ENCODE measurements around the gene SCYL1.

SCYL1 gene

DNA sequence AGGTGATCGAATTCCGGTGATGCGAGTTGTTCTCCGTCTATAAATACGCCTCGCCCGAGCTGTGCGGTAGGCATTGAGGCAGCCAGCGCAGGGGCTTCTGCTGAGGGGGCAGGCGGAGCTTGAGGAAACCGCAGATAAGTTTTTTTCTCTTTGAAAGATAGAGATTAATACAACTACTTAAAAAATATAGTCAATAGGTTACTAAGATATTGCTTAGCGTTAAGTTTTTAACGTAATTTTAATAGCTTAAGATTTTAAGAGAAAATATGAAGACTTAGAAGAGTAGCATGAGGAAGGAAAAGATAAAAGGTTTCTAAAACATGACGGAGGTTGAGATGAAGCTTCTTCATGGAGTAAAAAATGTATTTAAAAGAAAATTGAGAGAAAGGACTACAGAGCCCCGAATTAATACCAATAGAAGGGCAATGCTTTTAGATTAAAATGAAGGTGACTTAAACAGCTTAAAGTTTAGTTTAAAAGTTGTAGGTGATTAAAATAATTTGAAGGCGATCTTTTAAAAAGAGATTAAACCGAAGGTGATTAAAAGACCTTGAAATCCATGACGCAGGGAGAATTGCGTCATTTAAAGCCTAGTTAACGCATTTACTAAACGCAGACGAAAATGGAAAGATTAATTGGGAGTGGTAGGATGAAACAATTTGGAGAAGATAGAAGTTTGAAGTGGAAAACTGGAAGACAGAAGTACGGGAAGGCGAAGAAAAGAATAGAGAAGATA lies 25.7 kb upstream of the SCYL1 start, which contains the start of gene MALAT1:
Gene MALAT1, plus strand, starts transcription at position 69 of the 736 bp plus-strand sequence.
- H3K9me2 ChIP-seq (ENCODE audit: low read depth, low read length): no peaks in the 10 kb centered on the region
- H3K4me2 ChIP-seq (ENCODE audit: low read length): peak within 1 kb of the TSS; percentile 95
- H3K9ac ChIP-seq (ENCODE audit: low read length): peak within 1 kb of the TSS; percentile 99
- no peaks in the 10 kb centered on the region for H4K20me1 ChIP-seq (ENCODE audit: insufficient read depth, low read length)
- no peaks in the 10 kb centered on the region for H3K9me3 ChIP-seq (ENCODE audit: low read length)
- peak within 1 kb of the TSS; percentile 77 for H3K4me3 ChIP-seq (ENCODE audit: low read depth, low read length, poor library complexity, severe bottlenecking)
- H3K79me2 ChIP-seq (ENCODE audit: insufficient read depth, low read length): peaks cover 53% of the 10 kb centered on the region
- peaks cover 53% of the 10 kb centered on the region for H3K4me1 ChIP-seq (ENCODE audit: insufficient read depth, low read length, severe bottlenecking)
- TF ChIP-seq, protein P1, sequence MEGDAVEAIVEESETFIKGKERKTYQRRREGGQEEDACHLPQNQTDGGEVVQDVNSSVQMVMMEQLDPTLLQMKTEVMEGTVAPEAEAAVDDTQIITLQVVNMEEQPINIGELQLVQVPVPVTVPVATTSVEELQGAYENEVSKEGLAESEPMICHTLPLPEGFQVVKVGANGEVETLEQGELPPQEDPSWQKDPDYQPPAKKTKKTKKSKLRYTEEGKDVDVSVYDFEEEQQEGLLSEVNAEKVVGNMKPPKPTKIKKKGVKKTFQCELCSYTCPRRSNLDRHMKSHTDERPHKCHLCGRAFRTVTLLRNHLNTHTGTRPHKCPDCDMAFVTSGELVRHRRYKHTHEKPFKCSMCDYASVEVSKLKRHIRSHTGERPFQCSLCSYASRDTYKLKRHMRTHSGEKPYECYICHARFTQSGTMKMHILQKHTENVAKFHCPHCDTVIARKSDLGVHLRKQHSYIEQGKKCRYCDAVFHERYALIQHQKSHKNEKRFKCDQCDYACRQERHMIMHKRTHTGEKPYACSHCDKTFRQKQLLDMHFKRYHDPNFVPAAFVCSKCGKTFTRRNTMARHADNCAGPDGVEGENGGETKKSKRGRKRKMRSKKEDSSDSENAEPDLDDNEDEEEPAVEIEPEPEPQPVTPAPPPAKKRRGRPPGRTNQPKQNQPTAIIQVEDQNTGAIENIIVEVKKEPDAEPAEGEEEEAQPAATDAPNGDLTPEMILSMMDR (IDR thresholded peaks at IDR 0.05; ENCODE audit: low read length): no peak
- TF ChIP-seq EZH2 (IDR thresholded peaks at IDR 0.05; ENCODE audit: borderline replicate concordance, low read length): no peak
- peaks cover 50% of the 10 kb centered on the region for H3F3A ChIP-seq (ENCODE audit: insufficient read depth, low read length)
- H3K27me3 ChIP-seq (ENCODE audit: insufficient read depth, low read length): no peaks in the 10 kb centered on the region
- no peak within 1 kb of the TSS for H2AFZ ChIP-seq (ENCODE audit: low read length)
- H3K27ac ChIP-seq (ENCODE audit: low read depth, low read length, poor library complexity, severe bottlenecking): peak within 1 kb of the TSS; percentile 99
- peaks cover 52% of the 10 kb centered on the region for H3K36me3 ChIP-seq (ENCODE audit: insufficient read depth, low read length)

DNA sequence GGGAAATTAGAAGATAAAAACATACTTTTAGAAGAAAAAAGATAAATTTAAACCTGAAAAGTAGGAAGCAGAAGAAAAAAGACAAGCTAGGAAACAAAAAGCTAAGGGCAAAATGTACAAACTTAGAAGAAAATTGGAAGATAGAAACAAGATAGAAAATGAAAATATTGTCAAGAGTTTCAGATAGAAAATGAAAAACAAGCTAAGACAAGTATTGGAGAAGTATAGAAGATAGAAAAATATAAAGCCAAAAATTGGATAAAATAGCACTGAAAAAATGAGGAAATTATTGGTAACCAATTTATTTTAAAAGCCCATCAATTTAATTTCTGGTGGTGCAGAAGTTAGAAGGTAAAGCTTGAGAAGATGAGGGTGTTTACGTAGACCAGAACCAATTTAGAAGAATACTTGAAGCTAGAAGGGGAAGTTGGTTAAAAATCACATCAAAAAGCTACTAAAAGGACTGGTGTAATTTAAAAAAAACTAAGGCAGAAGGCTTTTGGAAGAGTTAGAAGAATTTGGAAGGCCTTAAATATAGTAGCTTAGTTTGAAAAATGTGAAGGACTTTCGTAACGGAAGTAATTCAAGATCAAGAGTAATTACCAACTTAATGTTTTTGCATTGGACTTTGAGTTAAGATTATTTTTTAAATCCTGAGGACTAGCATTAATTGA lies 25.0 kb upstream of the SCYL1 start:
- peaks cover 58% of the 10 kb centered on the region for H3F3A ChIP-seq (ENCODE audit: insufficient read depth, low read length)
- no peaks in the 10 kb centered on the region for H3K9me2 ChIP-seq (ENCODE audit: low read depth, low read length)
- peaks cover 53% of the 10 kb centered on the region for H3K4me1 ChIP-seq (ENCODE audit: insufficient read depth, low read length, severe bottlenecking)
- H3K9ac ChIP-seq (ENCODE audit: low read length): peak overlapping the region; percentile 99
- H3K79me2 ChIP-seq (ENCODE audit: insufficient read depth, low read length): peaks cover 60% of the 10 kb centered on the region
- H4K20me1 ChIP-seq (ENCODE audit: insufficient read depth, low read length): no peaks in the 10 kb centered on the region
- H3K27ac ChIP-seq (ENCODE audit: low read depth, low read length, poor library complexity, severe bottlenecking): peak overlapping the region; percentile 99
- H3K4me3 ChIP-seq (ENCODE audit: low read depth, low read length, poor library complexity, severe bottlenecking): peak overlapping the region; percentile 77
- TF ChIP-seq, protein P1 (IDR thresholded peaks at IDR 0.05; ENCODE audit: low read length): no peak
- no peak for TF ChIP-seq EZH2 (IDR thresholded peaks at IDR 0.05; ENCODE audit: borderline replicate concordance, low read length)
- H3K36me3 ChIP-seq (ENCODE audit: insufficient read depth, low read length): peaks cover 59% of the 10 kb centered on the region
- H3K4me2 ChIP-seq (ENCODE audit: low read length): peak overlapping the region; percentile 95
- no peak overlapping the region for H2AFZ ChIP-seq (ENCODE audit: low read length)
- H3K9me3 ChIP-seq (ENCODE audit: low read length): no peaks in the 10 kb centered on the region
- H3K27me3 ChIP-seq (ENCODE audit: insufficient read depth, low read length): no peaks in the 10 kb centered on the region

DNA sequence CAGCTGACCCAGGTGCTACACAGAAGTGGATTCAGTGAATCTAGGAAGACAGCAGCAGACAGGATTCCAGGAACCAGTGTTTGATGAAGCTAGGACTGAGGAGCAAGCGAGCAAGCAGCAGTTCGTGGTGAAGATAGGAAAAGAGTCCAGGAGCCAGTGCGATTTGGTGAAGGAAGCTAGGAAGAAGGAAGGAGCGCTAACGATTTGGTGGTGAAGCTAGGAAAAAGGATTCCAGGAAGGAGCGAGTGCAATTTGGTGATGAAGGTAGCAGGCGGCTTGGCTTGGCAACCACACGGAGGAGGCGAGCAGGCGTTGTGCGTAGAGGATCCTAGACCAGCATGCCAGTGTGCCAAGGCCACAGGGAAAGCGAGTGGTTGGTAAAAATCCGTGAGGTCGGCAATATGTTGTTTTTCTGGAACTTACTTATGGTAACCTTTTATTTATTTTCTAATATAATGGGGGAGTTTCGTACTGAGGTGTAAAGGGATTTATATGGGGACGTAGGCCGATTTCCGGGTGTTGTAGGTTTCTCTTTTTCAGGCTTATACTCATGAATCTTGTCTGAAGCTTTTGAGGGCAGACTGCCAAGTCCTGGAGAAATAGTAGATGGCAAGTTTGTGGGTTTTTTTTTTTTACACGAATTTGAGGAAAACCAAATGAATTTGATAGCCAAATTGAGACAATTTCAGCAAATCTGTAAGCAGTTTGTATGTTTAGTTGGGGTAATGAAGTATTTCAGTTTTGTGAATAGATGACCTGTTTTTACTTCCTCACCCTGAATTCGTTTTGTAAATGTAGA lies 24.3 kb upstream of the SCYL1 start:
- peak overlapping the region; percentile 99 for H3K27ac ChIP-seq (ENCODE audit: low read depth, low read length, poor library complexity, severe bottlenecking)
- no peaks in the 10 kb centered on the region for H3K27me3 ChIP-seq (ENCODE audit: insufficient read depth, low read length)
- peaks cover 66% of the 10 kb centered on the region for H3K36me3 ChIP-seq (ENCODE audit: insufficient read depth, low read length)
- peaks cover 57% of the 10 kb centered on the region for H3K4me1 ChIP-seq (ENCODE audit: insufficient read depth, low read length, severe bottlenecking)
- no peaks in the 10 kb centered on the region for H4K20me1 ChIP-seq (ENCODE audit: insufficient read depth, low read length)
- no peaks in the 10 kb centered on the region for H3K9me3 ChIP-seq (ENCODE audit: low read length)
- no peak overlapping the region for H2AFZ ChIP-seq (ENCODE audit: low read length)
- H3K4me3 ChIP-seq (ENCODE audit: low read depth, low read length, poor library complexity, severe bottlenecking): peak overlapping the region; percentile 77
- H3K4me2 ChIP-seq (ENCODE audit: low read length): peak overlapping the region; percentile 95
- no peak for TF ChIP-seq EZH2 (IDR thresholded peaks at IDR 0.05; ENCODE audit: borderline replicate concordance, low read length)
- TF ChIP-seq, protein P1 (IDR thresholded peaks at IDR 0.05; ENCODE audit: low read length): no peak
- no peaks in the 10 kb centered on the region for H3K9me2 ChIP-seq (ENCODE audit: low read depth, low read length)
- peak overlapping the region; percentile 99 for H3K9ac ChIP-seq (ENCODE audit: low read length)
- H3F3A ChIP-seq (ENCODE audit: insufficient read depth, low read length): peaks cover 65% of the 10 kb centered on the region
- H3K79me2 ChIP-seq (ENCODE audit: insufficient read depth, low read length): peaks cover 62% of the 10 kb centered on the region
